H1 (cell line): Measurements from ENCODE around the gene SYPL1. TPM values are rescaled to one million over a fixed set of nuclear protein-coding genes. Genes with fewer than 3 reads are reported as not detected.

ENCODE experiments used
- CHD7 ChIP-seq: fragments of 300-600 bp; sonication (generic); IDR thresholded peaks from 2 replicates; pipeline ENCODE4 v1.7.1; 2012; ENCODE audit warnings: low read length, moderate library complexity, mild to moderate bottlenecking, inconsistent platforms; ENCODE audit not compliant: insufficient replicate concordance
- KDM1A ChIP-seq: fragments of 200-600, 300-600 bp; sonication (generic); IDR thresholded peaks from 2 replicates; pipeline ENCODE4 v1.7.1; 2016; ENCODE audit warnings: mild to moderate bottlenecking, low read length, borderline replicate concordance
- PHF8 ChIP-seq: fragments of 200-600 bp; sonication (generic); conservative IDR thresholded peaks from 2 replicates; pipeline ENCODE4 v1.7.1; 2012; ENCODE audit warnings: low read depth, mild to moderate bottlenecking, inconsistent platforms, low read length, moderate library complexity
- polyA plus RNA-seq, 7 experiments: library from polyadenylated mRNA; depleted of rRNA in 3 of 7; stranded (reverse) in 5 of 7; unstranded in 2 of 7; fragments of >200 nt in 5 of 7; fragments of 200-250 nt in 2 of 7; gene quantifications; 1 replicate in 5 of 7; 2 replicates in 1 of 7; 4 replicates in 1 of 7; pipeline versions ENCODE4 v1.2.1 to v1.2.3, GENCODE V29; 2011 to 2013; ENCODE audit warnings: missing spikeins in 2 of 7, mixed read lengths in 2 of 7
- total RNA-seq: library from RNA; stranded (reverse); fragmentation: NEBNext Ultra II Directional; extraction: Animal tissue kit (Norgen Biotek cat#: 25700); gene quantifications from 2 replicates; pipeline ENCODE4 v1.2.1, GENCODE V29; 2021

The SYPL1 gene
- total and polyA plus RNA-seq, 2 of the 8 experiments (the other 6 are each of a cell fraction or from before 2014, with no cell fraction given) = 44.9 to 57.7 TPM

DNA sequence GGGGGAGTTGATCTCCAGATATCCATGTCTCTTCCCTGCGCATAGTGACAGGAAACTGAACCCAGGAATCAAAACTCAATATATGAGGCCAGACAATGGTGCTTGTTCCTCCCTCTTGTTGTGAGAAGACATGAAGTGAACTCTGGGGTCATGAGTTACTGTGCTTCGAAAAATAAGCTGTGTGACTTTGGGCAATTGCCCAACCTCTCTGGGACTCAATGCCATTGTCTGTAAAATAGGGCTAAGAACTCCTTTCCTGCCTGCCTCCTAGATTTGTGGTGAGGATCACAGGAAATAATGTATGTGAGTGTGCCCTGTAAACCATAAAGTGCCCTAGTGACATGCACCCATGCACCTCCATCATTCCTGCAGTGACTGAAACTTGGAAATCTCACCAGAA, 48.4 kb downstream of the SYPL1 start (continued):
- no peak for TF ChIP-seq CHD7
- TF ChIP-seq PHF8 = no peak
- no peak for TF ChIP-seq KDM1A
